Ishikawa (cell line): ENCODE results near the gene FGF14.

Source experiments
- CEBPB ChIP-seq: IDR thresholded peaks from 2 replicates; pipeline ENCODE4 v1.6.1; 2012
- CREB1 ChIP-seq: IDR thresholded peaks from 2 replicates; pipeline ENCODE4 v1.6.1; 2012; ENCODE audit warnings: low read depth
- EGR1 ChIP-seq: IDR thresholded peaks from 2 replicates; pipeline ENCODE4 v1.6.1; 2012
- EP300 ChIP-seq: IDR thresholded peaks from 2 replicates; pipeline ENCODE4 v1.6.1; 2012; ENCODE audit warnings: borderline replicate concordance
- FOXM1 ChIP-seq: IDR thresholded peaks from 2 replicates; pipeline ENCODE4 v1.6.1; 2012; ENCODE audit warnings: low read depth, borderline replicate concordance
- NFIC ChIP-seq: IDR thresholded peaks from 2 replicates; pipeline ENCODE4 v1.6.1; 2012
- RAD21 ChIP-seq: IDR thresholded peaks from 2 replicates; pipeline ENCODE4 v1.6.1; 2012; ENCODE audit warnings: low read depth
- TAF1 ChIP-seq: IDR thresholded peaks from 2 replicates; pipeline ENCODE4 v1.6.1; 2012; ENCODE audit warnings: low read depth, mild to moderate bottlenecking
- TCF12 ChIP-seq: IDR thresholded peaks from 2 replicates; pipeline ENCODE4 v1.6.1; 2012; ENCODE audit warnings: low read depth
- TEAD4 ChIP-seq: IDR thresholded peaks from 2 replicates; pipeline ENCODE4 v1.6.1; 2012
- YY1 ChIP-seq: IDR thresholded peaks from 2 replicates; pipeline ENCODE4 v1.6.1; 2012; ENCODE audit warnings: low read depth
- ZBTB7A ChIP-seq: IDR thresholded peaks from 2 replicates; pipeline ENCODE4 v1.6.1; 2012; ENCODE audit warnings: low read depth
- TF ChIP-seq, protein P1 (sequence below): IDR thresholded peaks from 2 replicates; pipeline ENCODE4 v1.6.1; 2012; ENCODE audit warnings: low read depth, mild to moderate bottlenecking
- TF ChIP-seq, protein P2 (sequence below): IDR thresholded peaks from 2 replicates; pipeline ENCODE4 v1.6.1; 2012
- TF ChIP-seq, protein P3 (sequence below): IDR thresholded peaks from 2 replicates; pipeline ENCODE4 v1.6.1; 2012

FGF14 gene

DNA sequence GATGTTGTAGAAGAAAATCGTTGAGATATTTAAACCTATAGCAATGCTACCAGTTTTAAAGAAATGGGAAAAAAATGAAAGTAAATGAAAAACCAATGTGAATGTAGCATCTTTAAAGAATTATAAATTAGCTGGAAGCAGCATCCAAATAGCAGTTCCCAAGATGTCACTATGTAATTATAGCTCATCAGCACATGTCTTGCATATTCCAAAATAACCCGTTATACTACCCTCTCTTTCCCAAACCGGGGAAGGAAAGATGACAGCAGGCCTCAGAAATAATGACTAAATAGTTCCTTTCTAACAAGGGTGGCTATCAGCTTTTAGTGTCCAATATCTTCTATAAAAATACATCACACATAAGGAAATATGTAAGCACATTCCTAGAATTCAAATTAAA lies 140.5 kb downstream of the FGF14 start:
- TF ChIP-seq EP300 (no peak), ZBTB7A (no peak), TEAD4 (no peak), TCF12 (no peak), NFIC (no peak), CEBPB (no peak), RAD21 (no peak), TAF1 (no peak), FOXM1 (no peak), YY1 (no peak), CREB1 (no peak), EGR1 (no peak)
- TF ChIP-seq, protein P1, sequence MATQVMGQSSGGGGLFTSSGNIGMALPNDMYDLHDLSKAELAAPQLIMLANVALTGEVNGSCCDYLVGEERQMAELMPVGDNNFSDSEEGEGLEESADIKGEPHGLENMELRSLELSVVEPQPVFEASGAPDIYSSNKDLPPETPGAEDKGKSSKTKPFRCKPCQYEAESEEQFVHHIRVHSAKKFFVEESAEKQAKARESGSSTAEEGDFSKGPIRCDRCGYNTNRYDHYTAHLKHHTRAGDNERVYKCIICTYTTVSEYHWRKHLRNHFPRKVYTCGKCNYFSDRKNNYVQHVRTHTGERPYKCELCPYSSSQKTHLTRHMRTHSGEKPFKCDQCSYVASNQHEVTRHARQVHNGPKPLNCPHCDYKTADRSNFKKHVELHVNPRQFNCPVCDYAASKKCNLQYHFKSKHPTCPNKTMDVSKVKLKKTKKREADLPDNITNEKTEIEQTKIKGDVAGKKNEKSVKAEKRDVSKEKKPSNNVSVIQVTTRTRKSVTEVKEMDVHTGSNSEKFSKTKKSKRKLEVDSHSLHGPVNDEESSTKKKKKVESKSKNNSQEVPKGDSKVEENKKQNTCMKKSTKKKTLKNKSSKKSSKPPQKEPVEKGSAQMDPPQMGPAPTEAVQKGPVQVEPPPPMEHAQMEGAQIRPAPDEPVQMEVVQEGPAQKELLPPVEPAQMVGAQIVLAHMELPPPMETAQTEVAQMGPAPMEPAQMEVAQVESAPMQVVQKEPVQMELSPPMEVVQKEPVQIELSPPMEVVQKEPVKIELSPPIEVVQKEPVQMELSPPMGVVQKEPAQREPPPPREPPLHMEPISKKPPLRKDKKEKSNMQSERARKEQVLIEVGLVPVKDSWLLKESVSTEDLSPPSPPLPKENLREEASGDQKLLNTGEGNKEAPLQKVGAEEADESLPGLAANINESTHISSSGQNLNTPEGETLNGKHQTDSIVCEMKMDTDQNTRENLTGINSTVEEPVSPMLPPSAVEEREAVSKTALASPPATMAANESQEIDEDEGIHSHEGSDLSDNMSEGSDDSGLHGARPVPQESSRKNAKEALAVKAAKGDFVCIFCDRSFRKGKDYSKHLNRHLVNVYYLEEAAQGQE, result no peak
- TF ChIP-seq, protein P2, sequence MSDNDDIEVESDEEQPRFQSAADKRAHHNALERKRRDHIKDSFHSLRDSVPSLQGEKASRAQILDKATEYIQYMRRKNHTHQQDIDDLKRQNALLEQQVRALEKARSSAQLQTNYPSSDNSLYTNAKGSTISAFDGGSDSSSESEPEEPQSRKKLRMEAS, result no peak
- TF ChIP-seq, protein P3, sequence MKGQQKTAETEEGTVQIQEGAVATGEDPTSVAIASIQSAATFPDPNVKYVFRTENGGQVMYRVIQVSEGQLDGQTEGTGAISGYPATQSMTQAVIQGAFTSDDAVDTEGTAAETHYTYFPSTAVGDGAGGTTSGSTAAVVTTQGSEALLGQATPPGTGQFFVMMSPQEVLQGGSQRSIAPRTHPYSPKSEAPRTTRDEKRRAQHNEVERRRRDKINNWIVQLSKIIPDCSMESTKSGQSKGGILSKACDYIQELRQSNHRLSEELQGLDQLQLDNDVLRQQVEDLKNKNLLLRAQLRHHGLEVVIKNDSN, result no peak

DNA sequence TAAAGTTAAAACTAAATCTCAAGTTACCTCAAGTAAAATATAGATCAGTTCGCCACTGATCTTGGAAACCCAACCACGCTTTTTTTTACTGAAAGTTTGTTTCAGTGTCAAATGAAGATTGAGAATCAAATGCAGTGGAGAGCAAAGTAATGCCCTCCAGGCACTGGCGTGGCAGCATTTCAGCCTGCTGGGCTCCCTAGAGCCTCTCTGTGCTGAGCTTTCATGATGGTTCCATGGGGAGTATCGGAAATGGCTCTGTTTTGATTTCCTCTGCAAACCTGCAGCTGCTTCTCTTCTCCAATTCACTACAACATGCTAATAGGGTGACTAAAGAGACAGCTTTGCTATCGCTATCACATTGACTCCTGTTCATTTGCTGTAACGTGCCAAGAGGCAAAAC lies 141.6 kb downstream of the FGF14 start:
- TF ChIP-seq, protein P3, result no peak
- TF ChIP-seq CEBPB (no peak), TAF1 (no peak), NFIC (no peak), CREB1 (no peak), TEAD4 (no peak), TCF12 (no peak), EGR1 (no peak), YY1 (no peak), RAD21 (no peak), ZBTB7A (no peak), EP300 (no peak), FOXM1 (no peak)
- TF ChIP-seq, protein P1, result no peak
- TF ChIP-seq, protein P2, result no peak

DNA sequence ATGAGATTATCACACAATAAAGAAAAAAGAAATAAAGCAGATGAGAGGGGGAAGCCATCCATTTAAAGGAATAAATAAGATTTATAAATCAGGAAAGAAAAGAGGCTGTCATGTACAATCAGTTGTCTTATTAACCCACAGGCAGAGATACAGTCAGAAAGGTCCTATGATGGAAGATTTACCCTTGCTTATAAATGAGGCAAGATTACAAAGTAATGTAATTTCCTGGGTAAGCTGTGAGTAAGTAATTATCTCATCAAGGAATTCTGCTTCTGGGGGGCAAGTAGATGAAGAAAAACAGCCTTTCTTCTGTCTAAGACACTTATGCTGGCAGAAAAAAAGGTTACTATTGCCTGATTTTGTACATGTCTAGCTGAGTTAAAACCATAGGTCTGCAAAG lies 146.4 kb downstream of the FGF14 start:
- TF ChIP-seq TCF12, result no peak
- TF ChIP-seq TAF1, result no peak
- no peak for TF ChIP-seq ZBTB7A
- TF ChIP-seq EP300, result no peak
- TF ChIP-seq, protein P3, result no peak

DNA sequence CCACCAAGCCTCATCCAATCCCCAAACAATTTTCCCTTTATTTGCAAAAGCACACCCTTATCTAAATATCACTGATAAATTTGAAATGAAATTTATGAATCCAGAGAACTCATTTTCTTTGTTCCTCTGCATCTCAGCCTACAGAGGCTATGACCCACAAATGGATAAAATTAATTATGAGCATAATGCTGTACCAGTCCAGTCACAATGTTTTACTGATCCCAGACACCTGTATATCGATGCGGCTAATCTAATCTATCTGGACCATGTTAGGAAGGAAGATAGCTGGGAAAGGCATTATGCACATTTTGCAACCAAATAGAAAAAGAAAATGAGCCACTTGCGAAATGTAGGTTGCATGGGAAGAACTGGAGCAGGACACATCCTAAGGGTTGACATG lies 150.0 kb downstream of the FGF14 start:
- TF ChIP-seq TEAD4, result no peak
- TF ChIP-seq CREB1, result no peak
- no peak for TF ChIP-seq CEBPB
- no peak for TF ChIP-seq TCF12
- TF ChIP-seq, protein P2, result no peak
- TF ChIP-seq YY1, result no peak
- TF ChIP-seq RAD21, result no peak
- TF ChIP-seq EGR1, result no peak

DNA sequence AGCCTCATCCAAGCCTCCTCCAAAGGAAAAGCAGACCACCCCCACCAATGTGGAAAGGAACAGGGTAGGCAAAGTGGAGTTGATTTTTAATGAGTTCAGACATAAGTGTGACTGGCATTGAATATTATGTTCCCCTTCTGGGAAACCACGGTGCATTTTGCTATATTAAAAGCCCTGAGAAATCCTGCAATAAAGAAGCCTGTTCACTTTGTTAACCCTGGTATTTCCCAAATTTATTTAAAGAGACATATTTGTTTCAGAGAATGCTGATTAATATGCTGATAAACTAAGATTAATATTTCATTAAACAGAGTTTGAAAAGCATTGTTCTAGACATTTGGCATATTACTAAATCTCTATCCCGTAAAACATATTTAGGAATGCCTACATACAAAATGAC lies 151.4 kb downstream of the FGF14 start:
- TF ChIP-seq EGR1, result no peak
- TF ChIP-seq, protein P3, result no peak
- TF ChIP-seq NFIC, result no peak
- TF ChIP-seq, protein P1, result no peak
